T-helper 1 cell (primary cell): ENCODE results near the gene HLF.

Experiments used
- DNase-seq, 5 donors: peaks; one replicate each; pipeline ENCODE4 v3.0.0-alpha.2; 2012 to 2020

HLF gene

DNA sequence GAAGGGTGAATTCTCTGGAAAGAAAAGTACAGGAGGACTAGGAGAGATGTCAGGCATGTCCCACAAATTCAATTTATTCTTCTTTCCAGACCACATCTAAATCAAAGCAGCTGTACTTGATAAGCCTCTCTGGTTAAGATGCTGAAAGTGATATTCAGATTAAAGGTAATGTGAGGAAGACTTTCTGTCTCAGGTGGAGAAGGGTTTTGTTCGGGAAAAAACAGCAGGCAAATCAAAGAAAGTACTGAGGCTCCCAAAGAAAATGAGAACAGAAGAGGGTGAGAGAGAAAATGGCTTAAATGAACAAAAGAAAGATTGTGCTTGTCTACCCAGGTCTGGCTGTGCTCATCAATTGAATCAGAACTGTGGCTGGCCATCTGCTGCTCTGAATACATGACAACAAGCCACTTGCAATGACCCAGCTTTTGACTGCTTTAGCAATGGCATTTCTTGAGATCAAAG, 101.3 kb downstream of the HLF start:
- DNase-seq, result no peak

DNA sequence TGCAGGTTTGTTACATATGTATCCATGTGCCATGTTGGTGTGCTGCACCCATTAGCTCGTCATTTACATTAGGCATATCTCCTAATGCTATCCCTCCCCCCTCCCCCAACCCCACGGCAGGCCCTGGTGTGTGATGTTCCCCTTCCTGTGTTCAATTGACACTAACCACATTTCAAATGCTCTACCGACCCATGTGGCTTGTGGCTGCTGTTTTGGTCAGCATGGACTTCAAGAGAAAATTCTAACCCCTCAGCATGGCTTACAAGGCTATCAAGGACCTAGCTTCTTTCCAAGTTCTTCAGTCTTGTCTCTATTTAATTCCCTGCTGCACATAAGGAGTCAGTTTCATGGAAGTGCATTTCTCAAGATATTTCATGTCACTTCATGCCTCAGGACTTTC, 103.9 kb downstream of the HLF start:
- DNase-seq, result no peak
